MG63 (cell line): Measurements from ENCODE around the gene ZNF182. TPM values are rescaled to one million over a fixed set of nuclear protein-coding genes. Genes with fewer than 3 reads are reported as not detected.
A peak's percentile ranks its signal among the peaks of the same experiment; 100 is the strongest.
"Not testable (repeated sequence)": the region's sequence is repeated elsewhere in the genome, so short reads cannot be mapped to it uniquely, and the experiment has no call there.

Experiments
- DNase-seq: peaks from one replicate; pipeline ENCODE4 v3.0.0-alpha.2; 2020
- H3K27me3 ChIP-seq: fragments of 250-450 bp; sonication (Bioruptor Pico); 2 replicates; pipeline ENCODE4 v1.5.1; 2020; ENCODE audit warnings: mild to moderate bottlenecking, moderate library complexity
- H3K36me3 ChIP-seq: fragments of 250-450 bp; sonication (Bioruptor Pico); 2 replicates; pipeline ENCODE4 v1.5.1; 2020; ENCODE audit warnings: mild to moderate bottlenecking, moderate library complexity
- H3K4me3 ChIP-seq: fragments of 250-450 bp; sonication (Bioruptor Pico); 2 replicates; pipeline ENCODE4 v1.5.1; 2020; ENCODE audit warnings: mild to moderate bottlenecking, moderate library complexity
- H3K9me3 ChIP-seq: fragments of 250-450 bp; sonication (Bioruptor Pico); 2 replicates; pipeline ENCODE4 v1.5.1; 2020; ENCODE audit warnings: mild to moderate bottlenecking, moderate library complexity
- total RNA-seq: library from RNA; depleted of rRNA; stranded (reverse); fragments of >200 nt; shearing (Covaris generic); gene quantifications from 2 replicates; pipeline ENCODE4 v1.2.3, GENCODE V29; 2014; ENCODE audit warnings: low replicate concordance; rRNA removed

Gene ZNF182
- total RNA-seq = 1.7 and 3.7 TPM in 2 replicates

- Histone ChIP-seq H3K9me3 (no peaks in the 10 kb centered on the region), H3K27me3 (no peaks in the 10 kb centered on the region), H3K4me3 (peak within 1 kb of the TSS; percentile 62), H3K36me3 (peaks cover 4% of the 10 kb centered on the region; the same call in 1 of the 2 replicates)
- DNase-seq = peak; percentile 88
These were observed at the start of gene ZNF182 for GRCh38 chrX:48003758-48004457. TSS of gene ZNF182 (minus strand) at chrX:48003989. CDS start at chrX:48002609, 1,380 bp downstream.

GRCh38 chrX:48046846-48047245 is 43.1 kb upstream of the ZNF182 start:
- H3K36me3 ChIP-seq = no peaks in the 10 kb centered on the region
- no peak for DNase-seq

DNA sequence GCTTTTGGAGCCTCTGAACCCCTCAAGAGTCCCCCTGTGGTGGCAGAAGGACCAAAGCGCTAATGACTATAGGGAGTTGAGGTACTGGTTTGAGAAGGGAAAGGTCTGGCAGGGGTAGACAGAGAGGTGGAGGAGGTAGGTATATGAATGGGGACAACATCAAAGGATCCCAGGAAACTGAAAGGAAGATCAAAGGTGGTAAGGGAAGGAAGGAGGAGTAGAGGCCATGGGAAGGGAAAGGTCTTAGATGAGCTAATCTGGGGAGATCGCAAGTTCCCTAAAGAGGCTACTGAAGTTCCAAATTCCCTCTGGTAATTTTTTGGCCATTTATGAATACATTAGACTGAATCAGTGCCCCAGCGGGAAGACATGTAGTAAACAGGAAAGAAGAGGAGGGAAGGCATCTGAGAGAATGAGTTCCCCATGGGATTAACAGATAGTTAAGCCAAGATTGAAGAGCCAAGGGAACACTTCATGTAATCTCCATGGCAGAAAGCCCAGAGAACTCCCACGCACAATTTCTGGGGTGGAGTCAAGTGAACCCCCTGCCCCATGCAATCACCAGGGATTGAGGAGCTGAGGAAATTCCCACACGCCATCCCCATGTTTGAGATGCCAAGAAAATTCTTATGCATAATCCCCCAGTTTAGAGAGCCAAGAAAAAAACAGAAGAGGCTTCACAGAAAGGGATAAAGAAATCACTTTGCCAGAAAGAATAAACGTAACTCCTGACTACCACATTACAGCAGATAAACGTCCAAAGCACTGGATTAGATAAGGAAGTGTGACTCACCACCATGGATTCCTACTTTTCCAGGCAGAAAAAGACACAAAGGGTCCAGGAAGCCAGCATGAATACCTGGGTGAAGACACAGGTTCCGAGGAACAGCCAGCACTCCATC is 41.9 kb upstream of the ZNF182 start:
- Histone ChIP-seq H3K9me3 (no peaks in the 10 kb centered on the region), H3K4me3 (no peak overlapping the region), H3K36me3 (no peaks in the 10 kb centered on the region), H3K27me3 (no peaks in the 10 kb centered on the region)
- peak; percentile 83 for DNase-seq

More at GRCh38 chrX:48046846-48047245, 43.1 kb upstream of the ZNF182 start:
- Histone ChIP-seq H3K4me3 (no peak overlapping the region), H3K9me3 (no peaks in the 10 kb centered on the region), H3K27me3 (no peaks in the 10 kb centered on the region)

- Histone ChIP-seq H3K4me3 (no peak overlapping the region), H3K9me3 (no peaks in the 10 kb centered on the region), H3K27me3 (no peaks in the 10 kb centered on the region), H3K36me3 (no peaks in the 10 kb centered on the region)
- no peak for DNase-seq
These were observed 39.3 kb upstream of the ZNF182 start for GRCh38 chrX:48043056-48043455.

- H3K27me3 ChIP-seq = no peaks in the 10 kb centered on the region
- no peak for DNase-seq
- no peaks in the 10 kb centered on the region for H3K9me3 ChIP-seq
- no peak overlapping the region for H3K4me3 ChIP-seq
- no peaks in the 10 kb centered on the region for H3K36me3 ChIP-seq
These were observed 32.1 kb upstream of the ZNF182 start for GRCh38 chrX:48035891-48036290.

GRCh38 chrX:48030641-48031173 is 26.9 kb upstream of the ZNF182 start:
- not testable (repeated sequence) for H3K36me3 ChIP-seq, H3K9me3 ChIP-seq, DNase-seq, H3K4me3 ChIP-seq, H3K27me3 ChIP-seq

- no peaks in the 10 kb centered on the region for H3K36me3 ChIP-seq
- DNase-seq = no peak
- no peak overlapping the region for H3K4me3 ChIP-seq
- H3K27me3 ChIP-seq = no peaks in the 10 kb centered on the region
- H3K9me3 ChIP-seq = no peaks in the 10 kb centered on the region
These were observed 26.4 kb upstream of the ZNF182 start for GRCh38 chrX:48030237-48030636.

DNA sequence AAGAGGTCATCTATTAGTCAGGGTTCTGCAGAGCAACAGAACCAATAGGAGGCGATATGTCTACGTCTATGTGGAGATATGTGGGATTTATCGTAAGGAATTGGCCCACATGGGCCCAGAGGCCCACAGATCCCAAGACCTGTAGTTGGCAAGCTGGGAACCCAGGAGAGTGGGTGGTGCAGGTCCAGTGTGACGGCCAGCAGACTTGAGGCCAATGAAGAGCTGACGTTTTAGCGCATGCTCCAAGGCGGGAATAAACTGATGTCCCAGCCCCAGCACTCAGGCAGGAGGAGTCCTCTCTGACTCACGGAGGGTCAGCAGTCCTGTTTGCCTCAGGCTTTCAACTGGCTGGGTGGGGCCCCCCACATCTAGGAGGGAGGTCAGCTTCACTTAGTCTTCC is 24.3 kb upstream of the ZNF182 start:
- Histone ChIP-seq H3K4me3 (no peak overlapping the region), H3K27me3 (no peaks in the 10 kb centered on the region), H3K9me3 (no peaks in the 10 kb centered on the region), H3K36me3 (no peaks in the 10 kb centered on the region)
- no peak for DNase-seq

DNA sequence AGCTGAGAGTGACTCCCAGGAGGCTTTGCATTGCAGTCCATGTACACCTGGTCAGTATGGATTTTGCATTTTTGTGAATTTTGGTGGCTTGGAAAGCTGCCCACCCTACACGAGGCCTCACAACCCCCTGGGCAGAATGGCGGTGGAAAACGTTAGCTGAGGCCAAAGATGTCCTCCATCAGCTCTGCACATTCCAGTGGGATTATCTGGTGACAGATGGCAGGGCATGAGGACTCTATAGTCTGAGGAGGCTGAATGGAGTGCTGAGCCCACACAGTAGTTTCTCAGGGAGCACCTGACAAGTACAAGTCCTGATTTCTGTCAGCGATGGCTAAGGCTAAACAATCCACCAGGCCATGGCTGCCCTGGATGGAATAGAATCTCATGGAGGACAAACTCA is 23.8 kb upstream of the ZNF182 start:
- not testable (repeated sequence) for H3K9me3 ChIP-seq, DNase-seq, H3K4me3 ChIP-seq, H3K36me3 ChIP-seq, H3K27me3 ChIP-seq

DNA sequence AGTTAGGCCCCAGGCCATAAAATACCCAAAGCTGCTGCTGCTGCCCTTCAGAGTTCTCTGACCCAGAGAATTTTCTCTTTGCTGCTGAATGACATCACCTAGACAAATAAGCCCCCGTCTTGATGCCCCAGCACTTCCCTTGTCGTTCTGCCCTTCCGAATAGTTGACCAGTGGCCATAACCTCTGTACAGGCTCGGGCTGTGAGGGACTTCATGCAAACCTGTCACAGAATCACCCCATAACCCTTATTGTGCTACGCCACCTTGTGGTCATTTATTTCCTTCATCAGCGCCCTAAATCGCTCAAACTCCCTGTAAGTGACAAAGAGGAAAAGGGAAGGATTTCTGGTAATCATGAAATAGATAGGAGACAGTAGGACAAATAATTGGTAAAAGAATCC is 21.8 kb upstream of the ZNF182 start:
- no peak for DNase-seq
- H3K36me3 ChIP-seq = no peaks in the 10 kb centered on the region
- H3K4me3 ChIP-seq = no peak overlapping the region
- no peaks in the 10 kb centered on the region for H3K27me3 ChIP-seq
- H3K9me3 ChIP-seq = no peaks in the 10 kb centered on the region

DNA sequence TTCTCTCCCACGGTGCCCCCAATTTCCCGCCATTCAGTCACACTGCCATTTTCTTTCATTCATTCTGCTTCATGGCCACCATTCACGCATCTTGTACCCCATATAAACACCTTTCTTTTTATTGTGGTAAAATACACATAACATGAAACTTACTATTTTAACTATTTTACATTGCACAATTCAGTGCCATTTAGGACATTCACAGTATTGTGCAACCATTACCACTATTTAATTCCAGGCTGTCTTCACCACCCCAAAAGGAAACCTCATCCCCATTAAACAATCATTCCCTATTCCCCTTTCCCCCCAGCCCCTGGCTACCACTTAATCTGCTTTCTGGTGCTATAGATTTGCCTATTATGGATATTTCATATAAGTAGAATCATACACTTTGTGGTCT is 18.9 kb upstream of the ZNF182 start:
- H3K4me3 ChIP-seq = no peak overlapping the region
- H3K9me3 ChIP-seq = no peaks in the 10 kb centered on the region
- no peaks in the 10 kb centered on the region for H3K27me3 ChIP-seq
- no peak for DNase-seq
- no peaks in the 10 kb centered on the region for H3K36me3 ChIP-seq

GRCh38 chrX:48022100-48022499 is 18.3 kb upstream of the ZNF182 start:
- no peaks in the 10 kb centered on the region for H3K36me3 ChIP-seq
- H3K4me3 ChIP-seq = no peak overlapping the region; the same call in 1 of the 2 replicates
- no peaks in the 10 kb centered on the region for H3K27me3 ChIP-seq
- DNase-seq = no peak
- H3K9me3 ChIP-seq = no peaks in the 10 kb centered on the region

DNA sequence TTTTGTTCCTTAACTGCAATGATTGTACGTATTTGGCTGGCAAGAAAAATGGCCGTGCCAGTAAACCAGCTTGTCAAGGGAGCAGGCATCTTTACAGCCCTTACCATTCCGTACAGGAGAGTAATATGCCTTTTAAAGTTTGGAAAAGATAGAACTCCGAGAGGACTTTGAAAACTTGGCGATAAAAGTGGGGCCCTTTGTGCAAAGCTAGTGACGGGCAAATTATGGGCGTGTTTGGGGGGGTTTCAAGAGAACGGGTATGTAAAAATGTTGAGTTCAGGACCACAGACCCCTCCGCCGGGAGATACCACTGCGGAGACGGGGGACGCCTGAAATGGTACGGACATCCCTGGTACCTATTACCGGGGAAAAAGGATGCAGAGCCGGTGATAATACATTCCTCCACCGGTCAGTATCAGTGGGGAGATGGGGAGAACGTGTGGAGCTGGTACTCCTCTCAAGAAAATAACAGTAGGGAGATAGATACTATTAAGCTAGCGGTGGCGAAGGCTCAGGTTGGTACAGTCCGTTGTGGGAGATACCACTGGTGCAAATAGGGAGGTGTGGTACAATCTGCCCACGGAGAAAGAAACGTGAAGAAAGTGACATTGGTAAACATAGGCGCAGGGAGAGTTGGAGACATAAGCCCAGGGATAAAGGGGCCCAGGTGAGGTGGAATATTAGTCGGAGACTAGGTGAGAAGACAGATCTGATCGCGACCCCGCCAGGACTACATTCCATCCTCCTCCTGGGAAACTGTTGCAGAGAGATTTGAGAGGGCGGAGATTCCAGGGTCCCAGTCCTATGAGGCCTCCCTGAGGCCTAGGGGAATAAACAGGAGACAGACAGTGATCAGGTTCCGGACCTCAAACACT is 17.5 kb upstream of the ZNF182 start:
- Histone ChIP-seq H3K27me3 (no peaks in the 10 kb centered on the region), H3K36me3 (no peaks in the 10 kb centered on the region), H3K4me3 (peak overlapping the region; percentile 75), H3K9me3 (no peaks in the 10 kb centered on the region)
- DNase-seq = peak; percentile 76

DNA sequence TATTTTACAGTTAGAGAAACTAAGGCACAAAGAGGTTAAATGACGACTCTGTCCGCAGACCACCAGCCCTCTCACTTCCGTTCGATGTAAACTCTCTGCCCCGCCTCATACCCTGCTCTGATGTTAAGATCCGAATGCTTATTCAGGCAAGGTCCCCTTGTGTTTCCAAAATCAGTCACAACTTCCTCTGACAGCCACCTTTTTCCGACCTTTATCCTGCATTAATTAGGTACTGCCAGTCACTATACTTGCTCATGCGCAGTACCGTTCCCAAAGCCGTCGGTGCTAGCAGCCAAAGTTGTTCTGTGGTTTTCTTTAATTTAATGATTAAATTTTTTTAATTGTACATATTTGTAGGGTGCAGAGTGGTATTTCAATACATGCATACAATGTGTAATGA is 16.7 kb upstream of the ZNF182 start:
- H3K9me3 ChIP-seq, DNase-seq, H3K36me3 ChIP-seq, H3K27me3 ChIP-seq: not testable (repeated sequence)
- peak overlapping the region; percentile 75 for H3K4me3 ChIP-seq

GRCh38 chrX:48019892-48020291 is 16.1 kb upstream of the ZNF182 start:
- H3K4me3 ChIP-seq, DNase-seq, H3K27me3 ChIP-seq, H3K9me3 ChIP-seq, H3K36me3 ChIP-seq: not testable (repeated sequence)

DNA sequence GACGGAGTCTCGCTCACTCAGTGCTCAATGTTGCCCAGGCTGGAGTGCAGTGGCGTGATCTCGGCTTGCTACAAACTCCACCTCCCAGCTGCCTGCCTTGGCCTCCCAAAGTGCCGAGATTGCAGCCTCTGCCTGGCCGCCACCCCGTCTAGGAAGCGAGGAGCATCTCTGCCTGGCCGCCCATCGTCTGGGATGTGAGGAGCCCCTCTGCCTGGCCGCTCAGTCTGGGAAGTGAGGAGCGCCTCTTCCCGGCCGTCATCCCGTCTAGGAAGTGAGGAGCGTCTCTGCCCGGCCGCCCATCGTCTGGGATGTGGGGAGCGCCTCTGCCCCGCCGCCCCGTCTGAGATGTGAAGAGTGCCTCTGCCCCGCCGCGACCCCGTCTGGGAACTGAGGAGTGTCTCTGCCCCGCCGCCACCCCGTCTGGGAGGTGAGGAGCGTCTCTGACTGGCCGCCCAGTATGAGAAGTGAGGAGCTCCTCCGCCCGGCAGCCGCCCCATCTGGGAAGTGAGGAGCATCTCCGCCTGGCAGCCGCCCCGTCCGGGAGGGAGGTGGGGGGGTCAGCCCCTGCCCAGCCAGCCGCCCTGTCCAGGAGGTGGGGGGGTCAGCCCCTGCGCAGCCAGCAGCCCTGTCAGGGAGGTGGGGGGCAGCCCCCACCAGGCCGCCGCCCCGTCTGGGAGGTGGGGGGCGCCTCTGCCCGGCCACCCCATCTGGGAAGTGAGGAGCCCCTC is 13.0 kb upstream of the ZNF182 start:
- H3K9me3 ChIP-seq, DNase-seq, H3K27me3 ChIP-seq, H3K36me3 ChIP-seq, H3K4me3 ChIP-seq: not testable (repeated sequence)
